Left renal pelvis (tissue), 4 donors: ENCODE results near the gene HOXC10. TPM values are rescaled to one million over a fixed set of nuclear protein-coding genes. Genes with fewer than 3 reads are reported as not detected.

ENCODE experiments used
- DNase-seq, 4 donors: peaks; one replicate each; pipeline ENCODE4 v3.0.0-alpha.2; 2013; ENCODE audit warnings: low read depth in 4 of 4, low spot score in 3 of 4
- polyA plus RNA-seq, 4 donors: library from polyadenylated mRNA; unstranded; fragments of 120-200 nt; gene quantifications; one replicate each; pipeline ENCODE4 v1.2.1, GENCODE V29; 2013; ENCODE audit not compliant: insufficient read length in 4 of 4

The HOXC10 gene
- polyA plus RNA-seq, 4 donors: 62.0 to 114 (median 71.7) TPM

GRCh38 chr12:53988541-53989226 lies 3.7 kb downstream of the HOXC10 start:
- DNase-seq: no peak

- DNase-seq: no peak
Measured at GRCh38 chr12:53989227-53990113, 4.5 kb downstream of the HOXC10 start.

GRCh38 chr12:53990311-53991076 lies 5.5 kb downstream of the HOXC10 start:
- DNase-seq: no peak

GRCh38 chr12:53991077-53991460 lies 6.1 kb downstream of the HOXC10 start:
- DNase-seq: no peak

- DNase-seq: no peak
Measured at GRCh38 chr12:53992377-53992889, 7.5 kb downstream of the HOXC10 start.

GRCh38 chr12:53993162-53994008 lies 8.4 kb downstream of the HOXC10 start:
- no peak for DNase-seq

- no peak for DNase-seq
Measured at GRCh38 chr12:53994009-53994263, 9.0 kb downstream of the HOXC10 start.

GRCh38 chr12:53994264-53995001 lies 9.5 kb downstream of the HOXC10 start:
- DNase-seq: no peak

- DNase-seq: no peak
Measured at GRCh38 chr12:53995002-53995377, 10.0 kb downstream of the HOXC10 start.

GRCh38 chr12:53995378-53996239 lies 10.7 kb downstream of the HOXC10 start:
- DNase-seq: no peak

- no peak for DNase-seq
Measured at GRCh38 chr12:53996240-53997203, 11.6 kb downstream of the HOXC10 start.

- DNase-seq: no peak
Measured at GRCh38 chr12:53997204-53998109, 12.5 kb downstream of the HOXC10 start.

GRCh38 chr12:53998110-53998899 lies 13.4 kb downstream of the HOXC10 start:
- no peak for DNase-seq

GRCh38 chr12:53998900-53999236 lies 13.9 kb downstream of the HOXC10 start:
- no peak for DNase-seq

GRCh38 chr12:53999559-54000115 lies 14.7 kb downstream of the HOXC10 start:
- no peak for DNase-seq
